GM12874 (cell line): Measurements from ENCODE around the gene XAB2.

ENCODE experiments used
- TF ChIP-seq, protein P1 (sequence below): IDR thresholded peaks from 2 replicates; pipeline ENCODE4 v1.5.1; 2011; ENCODE audit warnings: low read depth, mild to moderate bottlenecking, control low read depth, low read length, moderate library complexity; ENCODE audit not compliant: insufficient read depth

XAB2 gene

DNA sequence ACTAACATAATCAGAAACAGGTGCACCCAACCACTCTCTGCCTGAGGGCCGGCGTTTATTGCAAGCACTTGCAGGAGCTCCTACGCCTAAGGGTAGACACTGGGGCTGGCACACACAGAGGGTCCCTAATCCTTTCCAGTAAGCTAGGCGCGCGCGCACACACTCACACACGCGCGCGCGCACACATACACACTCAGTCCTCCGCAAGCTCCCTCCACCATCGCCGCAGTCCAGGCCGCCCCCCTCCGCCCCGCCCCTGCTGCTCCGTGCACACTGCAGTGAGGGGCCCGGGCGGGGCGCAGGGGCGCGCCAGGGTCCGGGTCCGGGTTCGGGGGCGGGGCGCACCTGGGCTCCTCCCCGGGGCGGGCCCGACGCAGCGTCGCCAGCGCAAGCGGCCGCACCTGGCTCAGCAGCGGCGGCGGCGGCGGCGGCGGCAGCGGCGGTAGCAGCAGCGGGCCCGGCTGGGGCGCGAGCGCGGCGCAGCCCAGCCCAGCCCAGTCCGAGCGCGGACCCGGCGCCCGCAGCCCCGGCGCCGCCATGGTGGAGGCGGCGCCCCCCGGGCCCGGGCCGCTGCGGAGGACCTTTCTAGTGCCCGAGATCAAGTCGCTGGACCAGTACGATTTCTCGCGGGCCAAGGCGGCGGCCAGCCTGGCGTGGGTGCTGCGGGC is 33.7 kb downstream of the XAB2 start, which contains the start of gene CAMSAP3:
Gene CAMSAP3, plus strand, starts transcription at position 398 of the 668 bp plus-strand sequence. Its CDS starts 140 bp downstream, at position 538.
- TF ChIP-seq, protein P1, sequence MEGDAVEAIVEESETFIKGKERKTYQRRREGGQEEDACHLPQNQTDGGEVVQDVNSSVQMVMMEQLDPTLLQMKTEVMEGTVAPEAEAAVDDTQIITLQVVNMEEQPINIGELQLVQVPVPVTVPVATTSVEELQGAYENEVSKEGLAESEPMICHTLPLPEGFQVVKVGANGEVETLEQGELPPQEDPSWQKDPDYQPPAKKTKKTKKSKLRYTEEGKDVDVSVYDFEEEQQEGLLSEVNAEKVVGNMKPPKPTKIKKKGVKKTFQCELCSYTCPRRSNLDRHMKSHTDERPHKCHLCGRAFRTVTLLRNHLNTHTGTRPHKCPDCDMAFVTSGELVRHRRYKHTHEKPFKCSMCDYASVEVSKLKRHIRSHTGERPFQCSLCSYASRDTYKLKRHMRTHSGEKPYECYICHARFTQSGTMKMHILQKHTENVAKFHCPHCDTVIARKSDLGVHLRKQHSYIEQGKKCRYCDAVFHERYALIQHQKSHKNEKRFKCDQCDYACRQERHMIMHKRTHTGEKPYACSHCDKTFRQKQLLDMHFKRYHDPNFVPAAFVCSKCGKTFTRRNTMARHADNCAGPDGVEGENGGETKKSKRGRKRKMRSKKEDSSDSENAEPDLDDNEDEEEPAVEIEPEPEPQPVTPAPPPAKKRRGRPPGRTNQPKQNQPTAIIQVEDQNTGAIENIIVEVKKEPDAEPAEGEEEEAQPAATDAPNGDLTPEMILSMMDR = no peak

DNA sequence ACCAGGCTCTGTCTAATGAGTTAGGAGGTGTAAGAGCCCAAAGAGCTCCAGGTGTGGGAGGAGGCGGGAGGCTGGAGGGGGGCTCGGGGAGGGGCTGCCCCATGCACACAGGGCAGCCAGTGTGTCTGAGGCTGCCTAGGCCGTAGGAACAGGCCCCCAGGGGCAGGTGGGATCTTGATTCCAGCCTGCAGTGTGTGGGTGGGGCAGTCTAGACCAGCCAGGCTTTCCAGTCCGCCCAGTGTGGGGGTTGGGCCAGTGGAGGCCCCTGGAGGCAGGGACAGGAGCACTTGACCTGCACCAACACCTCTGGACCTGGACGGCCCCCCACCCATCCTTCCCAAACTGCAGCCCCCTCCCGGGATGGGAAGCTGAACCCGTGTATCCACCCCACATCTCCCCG is 39.1 kb downstream of the XAB2 start:
- TF ChIP-seq, protein P1 = no peak

DNA sequence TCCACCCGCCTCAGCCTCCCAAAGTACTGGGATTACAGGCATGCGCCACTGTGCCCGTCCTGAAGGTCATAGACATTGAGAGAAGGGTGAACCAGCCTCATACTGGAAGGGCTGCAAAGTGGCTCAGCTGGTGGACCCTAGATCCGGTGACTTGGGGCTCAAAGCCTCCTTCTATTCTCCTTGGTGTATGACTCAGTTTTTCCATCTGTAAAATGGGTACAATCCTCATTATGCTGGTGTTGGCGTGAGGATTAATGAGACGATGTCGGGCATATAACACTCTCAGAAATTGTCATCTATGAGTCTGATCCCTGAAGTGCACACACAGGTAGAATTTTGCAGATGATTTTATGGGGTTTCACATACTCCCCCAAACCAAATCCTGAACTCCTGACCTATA is 39.5 kb downstream of the XAB2 start:
- TF ChIP-seq, protein P1 = no peak

DNA sequence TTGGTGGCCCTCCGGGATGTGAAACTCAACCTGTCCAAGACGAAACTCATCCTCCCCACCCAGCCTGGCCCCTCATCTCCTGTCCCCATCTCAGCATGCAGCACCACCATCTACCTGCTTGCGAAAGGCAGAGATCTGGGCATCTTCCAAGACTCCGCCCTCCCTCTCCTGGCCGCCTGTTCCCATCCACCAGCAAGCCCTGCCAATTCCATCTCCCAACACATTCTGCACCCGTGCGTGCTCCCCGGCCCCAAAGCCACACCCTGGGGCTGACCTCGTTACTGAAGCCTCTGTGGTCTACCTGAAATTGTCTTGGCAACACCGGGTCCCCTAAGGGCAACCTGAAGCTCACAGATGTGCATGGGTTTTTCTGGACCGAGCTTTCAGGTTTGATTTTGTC is 46.9 kb downstream of the XAB2 start:
- TF ChIP-seq, protein P1 = no peak

DNA sequence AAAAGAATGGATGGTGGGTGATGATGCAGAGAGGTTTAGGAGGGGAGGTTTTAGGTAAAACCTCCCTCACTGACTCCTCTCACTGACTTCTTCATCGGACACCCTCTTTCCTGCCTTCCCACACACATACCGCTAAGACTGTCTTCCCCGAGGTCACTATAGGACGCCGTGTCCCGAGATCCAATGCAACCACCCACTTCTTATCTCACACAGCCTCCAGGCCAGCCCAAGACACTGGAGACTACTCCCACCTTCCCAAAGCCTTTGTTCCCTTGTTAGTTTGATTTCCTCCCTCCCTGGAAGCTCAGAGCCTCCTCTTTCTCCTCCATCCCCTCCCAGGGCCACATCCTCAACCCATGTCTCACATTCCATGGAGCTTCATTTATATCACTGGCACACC is 50.2 kb downstream of the XAB2 start:
- TF ChIP-seq, protein P1 = no peak

DNA sequence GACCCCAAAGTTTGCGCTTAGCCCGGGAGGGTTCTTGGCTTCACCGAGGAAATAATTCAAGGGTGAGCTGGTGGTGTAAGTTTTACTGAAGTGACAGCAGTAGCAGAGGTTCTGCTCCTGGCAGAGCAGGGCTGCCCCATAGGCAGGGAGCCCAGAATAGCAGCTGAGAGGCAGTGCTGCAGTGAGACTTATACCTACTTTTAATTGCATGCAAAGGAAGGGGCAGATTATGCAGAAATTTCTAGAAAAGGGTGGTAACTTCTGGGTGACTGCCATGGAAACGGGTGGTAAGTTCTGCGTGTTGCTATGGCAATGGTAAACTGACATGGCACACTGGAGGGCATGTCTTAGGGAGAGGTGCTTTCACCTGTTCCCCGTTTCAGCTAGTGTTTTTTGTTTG is 51.2 kb downstream of the XAB2 start:
- TF ChIP-seq, protein P1 = no peak

DNA sequence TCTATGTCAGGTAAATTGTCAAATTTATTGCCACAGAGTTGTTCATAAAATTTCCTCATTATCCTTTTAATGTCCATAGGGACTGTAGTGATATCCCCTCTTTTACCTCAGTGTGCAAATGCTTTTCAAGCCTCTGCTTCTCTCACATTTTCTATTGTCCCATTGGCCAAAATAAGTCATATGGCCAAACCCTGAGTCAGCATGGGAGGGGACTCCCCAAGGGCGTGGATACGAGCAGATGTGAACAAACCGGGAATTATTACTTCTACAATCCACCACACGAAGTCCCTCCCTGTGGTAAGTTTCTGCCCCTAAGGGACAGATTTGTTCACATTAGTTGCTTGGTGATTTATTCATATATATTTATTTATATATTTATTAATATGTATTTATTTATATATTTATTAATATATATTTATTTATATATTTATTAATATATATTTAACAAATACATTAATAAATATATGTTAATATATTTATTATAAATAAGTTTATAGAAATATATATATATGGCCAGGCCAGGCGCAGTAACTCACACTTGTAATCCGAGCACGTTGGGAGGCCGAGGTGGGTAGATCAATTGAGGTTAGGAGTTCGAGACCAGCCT is 53.8 kb downstream of the XAB2 start:
- TF ChIP-seq, protein P1 = no peak
